Measurements from ENCODE around the gene BCL2. TPM values are rescaled to one million over a fixed set of nuclear protein-coding genes. Genes with fewer than 3 reads are reported as not detected.

The BCL2 gene
- total and polyA plus RNA-seq, 5 donors, result 2.7 to 7.7 (median 4.0) TPM

- DNase-seq, result peak in 1 of 3 donors; percentile 35
- Histone ChIP-seq H3K27me3 (ENCODE audit: control insufficient read depth, insufficient read depth) (no peaks in the 10 kb centered on the region), H3K27ac (ENCODE audit: low read length) (no peak overlapping the region), H3K4me3 (ENCODE audit: low read length) (no peak overlapping the region), H3K4me1 (ENCODE audit: control insufficient read depth, insufficient read depth, low read length) (peaks cover 5% of the 10 kb centered on the region), H3K9me3 (ENCODE audit: control insufficient read depth, low read length) (no peaks in the 10 kb centered on the region)
- no peak for ATAC-seq
- intact Hi-C loops (cut with DNase I), result no loop called here
- WGBS, result 64% methylated on average over 4 of the region's 4 CpGs
Measured at GRCh38 chr18:63293935-63294334, 25.6 kb downstream of the BCL2 start.

DNA sequence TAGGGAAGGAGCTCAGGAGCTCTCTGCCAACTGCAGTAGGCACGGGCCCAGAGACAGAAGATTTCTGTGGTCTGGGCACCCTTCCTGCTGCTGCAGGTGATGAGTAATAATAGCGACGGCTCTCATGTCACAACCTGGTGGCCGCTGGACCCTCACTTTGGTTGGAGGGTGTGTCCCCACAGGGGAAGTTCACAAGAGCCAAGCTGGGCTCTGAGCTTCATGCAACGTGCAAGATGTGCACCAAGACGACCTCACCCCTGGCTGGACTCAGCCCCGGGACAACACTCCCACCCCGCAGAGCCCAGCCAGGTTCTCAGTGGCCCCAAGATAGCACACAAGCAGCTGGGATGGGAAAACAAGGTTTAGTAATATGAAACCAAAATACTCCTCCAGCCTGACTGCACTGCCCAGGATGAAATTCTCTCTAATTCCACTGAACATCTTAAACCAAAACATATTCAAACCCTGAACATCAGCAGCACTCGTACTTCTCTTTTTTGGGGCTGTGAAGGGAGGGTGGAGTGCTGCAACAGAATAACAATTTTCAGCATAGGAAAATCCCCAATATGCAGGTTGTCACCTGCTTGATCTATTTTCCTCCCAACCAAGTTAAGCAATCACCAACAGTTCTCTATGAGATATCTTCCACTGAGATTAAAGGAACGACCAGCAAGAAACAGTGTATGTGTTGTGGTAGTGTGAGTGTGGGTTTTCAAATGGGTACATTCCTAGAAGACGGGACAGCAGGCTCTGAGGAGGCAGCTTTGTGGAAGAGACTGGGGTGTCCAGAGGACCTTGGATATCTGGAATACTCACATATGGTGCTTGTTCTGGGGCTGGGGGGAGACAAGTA lies 26.5 kb downstream of the BCL2 start:
- intact Hi-C loops (cut with DNase I), result no loop called here
- H3K4me1 ChIP-seq (ENCODE audit: control insufficient read depth, insufficient read depth, low read length), result peaks cover 5% of the 10 kb centered on the region
- no peak overlapping the region for H3K4me3 ChIP-seq (ENCODE audit: low read length)
- no peaks in the 10 kb centered on the region for H3K9me3 ChIP-seq (ENCODE audit: control insufficient read depth, low read length)
- WGBS, result 64% methylated on average over 11 of the region's 11 CpGs
- ATAC-seq (peak in 1 of 2 donors; percentile 28), DNase-seq (peak in 2 of 3 donors; percentile 35 to 41)
- no peaks in the 10 kb centered on the region for H3K27me3 ChIP-seq (ENCODE audit: control insufficient read depth, insufficient read depth)
- no peak overlapping the region for H3K27ac ChIP-seq (ENCODE audit: low read length)

DNA sequence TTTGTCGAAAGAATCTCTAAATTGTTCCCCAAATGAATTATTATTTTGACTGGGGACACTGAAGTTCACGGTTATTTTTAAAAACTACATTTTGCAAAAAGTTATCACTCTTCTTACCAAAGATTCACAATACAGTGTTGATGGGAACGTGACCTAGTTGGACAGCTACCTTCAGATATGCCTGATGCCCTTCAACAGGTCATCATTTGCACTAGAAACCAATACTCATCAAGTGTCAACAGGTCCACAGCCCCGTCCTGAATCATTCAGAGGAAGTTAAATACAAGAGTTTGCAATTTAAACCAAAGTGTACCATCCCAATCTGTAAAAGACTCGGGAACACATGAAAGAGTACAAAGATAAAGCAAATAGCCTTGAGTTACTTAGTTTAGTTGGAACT lies 28.3 kb downstream of the BCL2 start:
- no peak overlapping the region for H3K4me3 ChIP-seq (ENCODE audit: low read length)
- intact Hi-C loops (cut with DNase I), result no loop called here
- H3K27ac ChIP-seq (ENCODE audit: low read length), result no peak overlapping the region
- 63% methylated on average over 5 of the region's 5 CpGs for WGBS
- no peaks in the 10 kb centered on the region for H3K27me3 ChIP-seq (ENCODE audit: control insufficient read depth, insufficient read depth)
- H3K4me1 ChIP-seq (ENCODE audit: control insufficient read depth, insufficient read depth, low read length), result peaks cover 11% of the 10 kb centered on the region
- ATAC-seq, result no peak
- no peak for DNase-seq
- H3K9me3 ChIP-seq (ENCODE audit: control insufficient read depth, low read length), result no peaks in the 10 kb centered on the region

- Histone ChIP-seq H3K9me3 (ENCODE audit: control insufficient read depth, low read length) (no peaks in the 10 kb centered on the region), H3K27me3 (ENCODE audit: control insufficient read depth, insufficient read depth) (no peaks in the 10 kb centered on the region), H3K27ac (ENCODE audit: low read length) (no peak overlapping the region), H3K4me1 (ENCODE audit: control insufficient read depth, insufficient read depth, low read length) (peaks cover 12% of the 10 kb centered on the region), H3K4me3 (ENCODE audit: low read length) (no peak overlapping the region)
- intact Hi-C loops (cut with DNase I), result no loop called here
- WGBS, result 69% methylated on average over 7 of the region's 7 CpGs
- ATAC-seq (no peak), DNase-seq (no peak)
Measured at GRCh38 chr18:63290821-63291200, 28.8 kb downstream of the BCL2 start.

- H3K4me3 ChIP-seq (ENCODE audit: low read length), result no peak overlapping the region
- no peaks in the 10 kb centered on the region for H3K9me3 ChIP-seq (ENCODE audit: control insufficient read depth, low read length)
- DNase-seq, result no peak
- intact Hi-C loops (cut with DNase I), result no loop called here
- no peak for ATAC-seq
- H3K4me1 ChIP-seq (ENCODE audit: control insufficient read depth, insufficient read depth, low read length), result peaks cover 12% of the 10 kb centered on the region
- 78% methylated on average over 6 of the region's 6 CpGs for WGBS
- H3K27ac ChIP-seq (ENCODE audit: low read length), result no peak overlapping the region
- H3K27me3 ChIP-seq (ENCODE audit: control insufficient read depth, insufficient read depth), result no peaks in the 10 kb centered on the region
Measured at GRCh38 chr18:63290166-63290820, 29.3 kb downstream of the BCL2 start.

GRCh38 chr18:63288311-63288710 lies 31.3 kb downstream of the BCL2 start:
- no peak for DNase-seq
- Histone ChIP-seq H3K27ac (ENCODE audit: low read length) (no peak overlapping the region), H3K27me3 (ENCODE audit: control insufficient read depth, insufficient read depth) (no peaks in the 10 kb centered on the region), H3K4me3 (ENCODE audit: low read length) (no peak overlapping the region), H3K4me1 (ENCODE audit: control insufficient read depth, insufficient read depth, low read length) (peaks cover 12% of the 10 kb centered on the region), H3K9me3 (ENCODE audit: control insufficient read depth, low read length) (no peaks in the 10 kb centered on the region)
- intact Hi-C loops (cut with DNase I), result no loop called here
- 72% methylated on average over 2 of the region's 2 CpGs for WGBS
- ATAC-seq, result no peak

GRCh38 chr18:63287691-63288220 lies 31.8 kb downstream of the BCL2 start:
- 55% methylated on average over 1 of the region's 1 CpG for whole genome bisulfite sequencing
- intact Hi-C loops (cut with DNase I), result no loop called here
- no peak for DNase-seq
- Histone ChIP-seq H3K27me3 (ENCODE audit: control insufficient read depth, insufficient read depth) (no peaks in the 10 kb centered on the region), H3K4me1 (ENCODE audit: control insufficient read depth, insufficient read depth, low read length) (peaks cover 12% of the 10 kb centered on the region), H3K27ac (ENCODE audit: low read length) (no peak overlapping the region), H3K4me3 (ENCODE audit: low read length) (no peak overlapping the region), H3K9me3 (ENCODE audit: control insufficient read depth, low read length) (no peaks in the 10 kb centered on the region)
- ATAC-seq, result no peak

DNA sequence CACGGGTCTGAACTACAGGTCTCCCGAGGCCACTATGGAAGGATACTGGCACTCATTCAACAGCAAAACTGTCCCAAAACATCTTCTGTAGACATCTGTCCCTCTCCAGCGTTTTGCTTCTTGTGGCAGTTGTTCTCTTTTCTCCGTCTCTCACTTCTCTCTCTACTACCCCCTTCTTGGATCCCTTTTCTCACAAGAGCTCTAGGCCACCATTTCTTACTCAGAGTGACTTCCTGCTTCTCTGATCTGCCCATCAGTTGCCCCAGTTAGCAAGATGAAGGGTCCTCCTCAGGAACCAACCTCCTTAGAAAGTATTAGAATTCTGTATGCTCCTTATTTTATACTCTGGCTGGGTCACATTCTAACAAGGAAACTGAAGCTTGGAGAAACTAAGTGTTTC lies 32.6 kb downstream of the BCL2 start:
- WGBS, result 62% methylated on average over 4 of the region's 4 CpGs
- ATAC-seq (no peak), DNase-seq (no peak)
- H3K27ac ChIP-seq (ENCODE audit: low read length), result no peak overlapping the region
- H3K4me3 ChIP-seq (ENCODE audit: low read length), result no peak overlapping the region
- H3K4me1 ChIP-seq (ENCODE audit: control insufficient read depth, insufficient read depth, low read length), result peaks cover 12% of the 10 kb centered on the region
- H3K27me3 ChIP-seq (ENCODE audit: control insufficient read depth, insufficient read depth), result no peaks in the 10 kb centered on the region
- no peaks in the 10 kb centered on the region for H3K9me3 ChIP-seq (ENCODE audit: control insufficient read depth, low read length)
- intact Hi-C loops (cut with DNase I), result no loop called here

GRCh38 chr18:63284827-63285733 lies 34.5 kb downstream of the BCL2 start:
- no peak overlapping the region for H3K4me3 ChIP-seq (ENCODE audit: low read length)
- DNase-seq (peak in 1 of 3 donors; percentile 40), ATAC-seq (peak in 1 of 2 donors; percentile 24)
- peaks cover 7% of the 10 kb centered on the region for H3K4me1 ChIP-seq (ENCODE audit: control insufficient read depth, insufficient read depth, low read length)
- no peaks in the 10 kb centered on the region for H3K27me3 ChIP-seq (ENCODE audit: control insufficient read depth, insufficient read depth)
- WGBS, result 77% methylated on average over 14 of the region's 14 CpGs
- no peaks in the 10 kb centered on the region for H3K9me3 ChIP-seq (ENCODE audit: control insufficient read depth, low read length)
- intact Hi-C loops (cut with DNase I), result no loop called here
- H3K27ac ChIP-seq (ENCODE audit: low read length), result no peak overlapping the region

GRCh38 chr18:63284173-63284799 lies 35.3 kb downstream of the BCL2 start:
- intact Hi-C loops (cut with DNase I), result no loop called here
- 94% methylated on average over 5 of the region's 5 CpGs for WGBS
- no peaks in the 10 kb centered on the region for H3K27me3 ChIP-seq (ENCODE audit: control insufficient read depth, insufficient read depth)
- ATAC-seq, result no peak
- H3K27ac ChIP-seq (ENCODE audit: low read length), result no peak overlapping the region
- no peak overlapping the region for H3K4me3 ChIP-seq (ENCODE audit: low read length)
- H3K9me3 ChIP-seq (ENCODE audit: control insufficient read depth, low read length), result no peaks in the 10 kb centered on the region
- DNase-seq, result no peak
- peaks cover 7% of the 10 kb centered on the region for H3K4me1 ChIP-seq (ENCODE audit: control insufficient read depth, insufficient read depth, low read length)

All from right cardiac atrium (tissue), 5 donors.